ENCODE results near the gene PRKCE.

PRKCE gene

DNA sequence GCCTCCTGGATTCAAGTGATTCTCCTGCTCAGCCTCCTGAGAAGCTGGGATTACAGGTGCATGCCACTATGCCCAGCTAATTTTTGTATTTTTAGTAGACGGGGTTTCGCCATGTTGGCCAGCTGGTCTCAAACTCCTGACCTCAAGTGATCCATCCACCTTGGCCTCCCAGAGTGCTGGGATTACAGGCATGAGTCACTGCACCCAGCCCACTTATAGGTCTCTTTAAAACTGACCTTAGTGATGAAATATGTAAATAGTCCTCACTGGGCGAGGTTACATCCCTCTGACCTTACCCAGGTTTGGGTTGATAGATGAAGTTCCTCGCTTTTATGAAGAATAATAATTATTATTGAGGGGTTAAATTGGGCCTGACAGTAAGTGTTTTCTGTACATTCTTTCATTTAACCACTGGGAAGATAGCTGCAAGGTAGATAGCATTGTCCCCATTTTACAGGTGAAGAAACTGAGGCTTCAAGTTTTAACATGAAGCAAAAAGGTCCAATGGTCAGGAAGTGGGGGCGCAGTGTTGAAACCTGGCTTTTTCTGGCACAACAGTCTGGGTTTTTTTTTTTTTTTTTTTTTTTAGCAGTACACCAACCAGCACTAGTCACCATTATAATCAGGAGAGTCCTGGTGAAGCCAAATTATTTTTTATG, 471.0 kb downstream of the PRKCE start:
- TF ChIP-seq CTCF (IDR thresholded peaks at IDR 0.05): no peak

DNA sequence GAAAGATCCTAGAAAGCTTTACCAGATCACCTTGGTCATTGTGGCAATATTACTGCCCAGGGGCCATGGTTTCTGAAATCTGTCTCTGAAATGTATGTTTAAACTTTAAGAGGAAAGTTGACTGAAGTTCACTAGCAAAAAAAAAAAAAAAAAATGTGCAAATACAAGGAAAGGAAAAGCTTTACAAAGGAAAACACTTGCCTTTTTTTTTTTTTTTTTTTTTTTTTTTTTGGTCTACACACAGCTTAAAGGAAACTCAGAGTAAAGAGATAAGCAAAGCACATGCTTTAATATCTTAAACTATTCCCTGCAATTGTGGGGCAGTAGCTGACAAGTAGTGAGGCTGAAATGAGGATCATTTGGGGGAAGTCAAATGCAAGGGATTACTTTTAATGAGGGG, 471.5 kb downstream of the PRKCE start:
- no peak for TF ChIP-seq CTCF (IDR thresholded peaks at IDR 0.05)

GRCh38 chr2:46125798-46126197, 474.3 kb downstream of the PRKCE start:
- TF ChIP-seq CTCF (IDR thresholded peaks at IDR 0.05): no peak

DNA sequence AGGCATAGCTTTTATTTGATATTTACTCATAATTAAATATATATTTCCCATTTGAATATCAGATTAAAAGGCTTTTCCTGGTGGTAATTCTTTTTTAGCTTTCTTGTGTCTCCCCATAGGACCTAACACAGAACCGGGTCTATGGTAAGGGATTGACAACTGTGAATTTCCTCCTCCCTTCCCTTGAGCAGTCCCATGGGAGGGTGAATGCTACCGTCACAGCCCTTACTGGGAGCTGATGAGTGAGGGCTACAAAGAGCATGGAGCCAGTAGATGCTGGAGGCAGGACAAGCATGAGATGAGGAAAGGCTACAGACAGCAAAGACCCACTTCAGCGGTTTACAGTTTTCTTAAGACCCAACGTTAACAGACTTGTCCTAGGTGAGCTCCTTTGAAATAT, 475.1 kb downstream of the PRKCE start:
- no peak for TF ChIP-seq CTCF (IDR thresholded peaks at IDR 0.05)

DNA sequence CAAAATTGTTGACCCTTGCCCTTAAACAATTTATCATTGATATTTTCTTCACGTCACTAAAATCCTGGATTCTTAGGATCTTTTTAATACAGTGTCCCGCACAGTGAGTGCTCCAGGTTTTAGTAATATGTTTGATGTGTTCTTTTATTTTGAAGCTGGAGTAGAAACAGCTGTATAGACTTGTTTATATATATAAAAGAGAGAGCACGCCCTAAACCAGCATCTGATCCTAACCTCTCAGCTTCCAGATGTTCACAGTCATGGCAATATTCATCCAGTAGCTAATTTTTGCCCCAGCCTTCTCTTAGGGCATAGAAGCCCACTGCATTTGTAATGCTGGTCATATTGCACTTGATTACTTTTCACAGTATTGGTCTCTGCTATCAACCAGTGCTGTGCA, 475.7 kb downstream of the PRKCE start:
- TF ChIP-seq CTCF (IDR thresholded peaks at IDR 0.05): no peak

GRCh38 chr2:46130511-46130910, 479.0 kb downstream of the PRKCE start:
- no peak for TF ChIP-seq CTCF (IDR thresholded peaks at IDR 0.05)

DNA sequence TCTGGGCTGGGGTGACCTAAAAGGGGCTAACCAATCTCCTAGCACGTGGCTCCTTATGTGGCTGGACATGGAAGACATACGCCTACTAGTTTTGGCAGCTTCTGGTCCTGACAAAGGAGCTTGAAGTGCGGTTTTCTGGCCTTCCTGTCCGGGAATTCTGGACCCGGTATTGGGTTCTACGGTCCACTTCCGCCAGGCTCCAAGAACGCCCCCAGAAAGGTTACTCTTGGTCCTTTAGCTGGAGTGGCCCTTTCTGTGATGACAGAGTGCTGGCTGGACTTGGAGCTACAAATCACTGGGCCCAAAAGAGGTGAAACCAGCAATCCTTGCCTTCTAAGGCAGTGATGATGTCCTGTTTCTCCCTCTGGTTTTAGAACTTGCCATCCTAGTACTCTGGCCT, 481.5 kb downstream of the PRKCE start:
- no peak for TF ChIP-seq CTCF (IDR thresholded peaks at IDR 0.05)

Measured in LNCAP (cell line).